Neural cell (in vitro differentiated cells): ENCODE results near the gene RIN2. TPM values are rescaled to one million over a fixed set of nuclear protein-coding genes. Genes with fewer than 3 reads are reported as not detected.
A peak's percentile ranks its signal among the peaks of the same experiment; 100 is the strongest.

Experiments
- H2AFZ ChIP-seq: fragments of 200-600, 300-800 bp; sonication (generic), shearing (Covaris generic); 2 replicates; pipeline ENCODE4 v1.6.0; 2014; ENCODE audit warnings: low read depth, mild to moderate bottlenecking, antibody characterized with exemption, low read length, moderate library complexity
- H3F3A ChIP-seq: fragments of 200-600 bp; shearing (Covaris generic); 2 replicates; pipeline ENCODE4 v1.6.1; 2016; ENCODE audit warnings: mild to moderate bottlenecking, moderate library complexity, mixed read lengths, antibody characterized with exemption, low read length; ENCODE audit not compliant: insufficient read depth, poor library complexity, severe bottlenecking
- H3K27ac ChIP-seq: fragments of 200-600, 300-800 bp; sonication (generic), shearing (Covaris generic); 2 replicates; pipeline ENCODE4 v1.5.1; 2014; ENCODE audit warnings: mild to moderate bottlenecking, low read length, moderate library complexity
- H3K27me3 ChIP-seq: fragments of 300-800, 200-600 bp; sonication (generic), shearing (Covaris generic); 2 replicates; pipeline ENCODE4 v1.6.0; 2014; ENCODE audit warnings: mild to moderate bottlenecking, low read depth, low read length, moderate library complexity; ENCODE audit not compliant: insufficient read depth
- H3K36me3 ChIP-seq: fragments of 300-800, 200-600 bp; sonication (generic), shearing (Covaris generic); 2 replicates; pipeline ENCODE4 v1.5.1; 2014; ENCODE audit warnings: mild to moderate bottlenecking, antibody characterized with exemption, low read length, moderate library complexity; ENCODE audit not compliant: insufficient read depth
- H3K4me2 ChIP-seq: fragments of 300-800, 200-600 bp; sonication (generic), shearing (Covaris generic); 2 replicates; pipeline ENCODE4 v1.6.0; 2014; ENCODE audit warnings: mild to moderate bottlenecking, low read length
- H3K4me3 ChIP-seq: fragments of 300-800, 200-600 bp; sonication (generic), shearing (Covaris generic); 2 replicates; pipeline ENCODE4 v1.5.1; 2014; ENCODE audit warnings: mild to moderate bottlenecking, low read length, moderate library complexity
- H3K79me2 ChIP-seq: fragments of 200-600 bp; shearing (Covaris generic); replicated peaks from 2 replicates; pipeline ENCODE4 v1.6.0; 2014; ENCODE audit warnings: mild to moderate bottlenecking, low read length, moderate library complexity; ENCODE audit not compliant: insufficient read depth
- H3K9ac ChIP-seq: fragments of 300-800, 200-600 bp; sonication (generic), shearing (Covaris generic); 2 replicates; pipeline ENCODE4 v1.6.1; 2016; ENCODE audit warnings: mild to moderate bottlenecking, low read length, mixed read lengths
- H3K9me2 ChIP-seq: fragments of 200-600 bp; shearing (Covaris generic); 2 replicates; pipeline ENCODE4 v1.6.1; 2016; ENCODE audit warnings: mild to moderate bottlenecking, low read length, mixed read lengths; ENCODE audit not compliant: insufficient read depth
- H3K9me3 ChIP-seq: fragments of 200-600, 300-800 bp; sonication (generic), shearing (Covaris generic); 2 replicates; pipeline ENCODE4 v1.6.1; 2016; ENCODE audit warnings: mild to moderate bottlenecking, mixed run types, low read length, moderate library complexity, mixed read lengths
- H4K20me1 ChIP-seq: fragments of 200-600 bp; shearing (Covaris generic); 2 replicates; pipeline ENCODE4 v1.6.1; 2016; ENCODE audit warnings: mild to moderate bottlenecking, mixed run types; ENCODE audit not compliant: insufficient read depth
- CTCF ChIP-seq: fragments of 450-650 bp; IDR thresholded peaks from 2 replicates; pipeline ENCODE4 v1.5.1; 2014; ENCODE audit warnings: antibody characterized with exemption, mild to moderate bottlenecking, moderate library complexity; ENCODE audit not compliant: poor library complexity, severe bottlenecking
- EZH2 ChIP-seq: fragments of 200-600, 300-800 bp; shearing (Covaris generic), sonication (generic); IDR thresholded peaks from 2 replicates; pipeline ENCODE4 v1.6.1; 2014; ENCODE audit warnings: antibody characterized with exemption, low read length, borderline replicate concordance, mild to moderate bottlenecking; ENCODE audit not compliant: insufficient read depth, poor library complexity, severe bottlenecking
- MXI1 ChIP-seq: fragments of 450-650 bp; conservative IDR thresholded peaks from 2 replicates; pipeline ENCODE4 v1.6.1; 2014; ENCODE audit warnings: antibody characterized with exemption, mild to moderate bottlenecking; ENCODE audit not compliant: poor library complexity, severe bottlenecking
- POLR2AphosphoS5 ChIP-seq: IDR thresholded peaks from 2 replicates; pipeline ENCODE4 v1.6.1; 2012
- RAD21 ChIP-seq: fragments of 450-650 bp; conservative IDR thresholded peaks from 2 replicates; pipeline ENCODE4 v1.6.1; 2014; ENCODE audit warnings: antibody characterized with exemption, mild to moderate bottlenecking, moderate library complexity
- REST ChIP-seq: IDR thresholded peaks from 2 replicates; pipeline ENCODE4 v1.6.1; 2012; ENCODE audit warnings: borderline replicate concordance
- TAF1 ChIP-seq: IDR thresholded peaks from 2 replicates; pipeline ENCODE4 v1.6.1; 2012; ENCODE audit warnings: low read depth
- polyA plus RNA-seq: library from polyadenylated mRNA; depleted of rRNA; stranded (reverse); fragments of >200 nt; gene quantifications from 2 replicates; pipeline ENCODE4 v1.2.3, GENCODE V29; 2014

Gene RIN2
- polyA plus RNA-seq, 1 donor from 2014 or later: 4.7 TPM

- Histone ChIP-seq H3K4me3 (peak overlapping the region; percentile 90), H3K27ac (peak overlapping the region; percentile 77), H3F3A (peaks cover 6% of the 10 kb centered on the region), H3K27me3 (no peaks in the 10 kb centered on the region), H3K36me3 (no peaks in the 10 kb centered on the region), H4K20me1 (no peaks in the 10 kb centered on the region), H3K9me2 (no peaks in the 10 kb centered on the region), H3K9ac (peak overlapping the region; percentile 85), H2AFZ (peak overlapping the region; percentile 80), H3K9me3 (no peaks in the 10 kb centered on the region), H3K4me2 (peak overlapping the region; percentile 50), H3K79me2 (peaks cover 23% of the 10 kb centered on the region)
- TF ChIP-seq RAD21 (no peak), CTCF (peak; percentile 9)
Measured at GRCh38 chr20:19756761-19757486, 1.1 kb upstream of the RIN2 start.

- Histone ChIP-seq H3K9me2 (no peaks in the 10 kb centered on the region), H3K79me2 (peaks cover 26% of the 10 kb centered on the region), H4K20me1 (no peaks in the 10 kb centered on the region), H3K4me3 (peak overlapping the region; percentile 90), H3K9ac (peak overlapping the region; percentile 85), H2AFZ (peak overlapping the region; percentile 80), H3K27ac (peak overlapping the region; percentile 77), H3K9me3 (no peaks in the 10 kb centered on the region), H3K36me3 (no peaks in the 10 kb centered on the region), H3K27me3 (no peaks in the 10 kb centered on the region), H3F3A (peaks cover 6% of the 10 kb centered on the region), H3K4me2 (peak overlapping the region; percentile 50)
- no peak for TF ChIP-seq RAD21
- TF ChIP-seq POLR2AphosphoS5: peak; percentile 48
- TF ChIP-seq REST: no peak
- TF ChIP-seq EZH2: no peak
- peak; percentile 19 for TF ChIP-seq TAF1
- no peak for TF ChIP-seq MXI1
Measured at GRCh38 chr20:19757487-19758132, 448 bp upstream of the RIN2 start.
